ENCODE measurements around the gene ARID1A.

ARID1A gene

GRCh38 chr1:26827663-26828062, 131.8 kb downstream of the ARID1A start:
- DNase-seq (ENCODE audit: low spot score): no peak

- no peak for DNase-seq (ENCODE audit: low spot score)
Observed at GRCh38 chr1:26828411-26828991, 132.7 kb downstream of the ARID1A start.

- no peak for DNase-seq (ENCODE audit: low spot score)
Observed at GRCh38 chr1:26829184-26829911, 133.5 kb downstream of the ARID1A start.

- DNase-seq (ENCODE audit: low spot score): no peak
Observed at GRCh38 chr1:26831059-26831458, 135.2 kb downstream of the ARID1A start.
